Measurements from ENCODE around the gene DCTN3. TPM values are rescaled to one million over a fixed set of nuclear protein-coding genes. Genes with fewer than 3 reads are reported as not detected.

Gene DCTN3
- total RNA-seq, 3 donors from 2014 or later = 58.8 to 69.2 (median 64.2) TPM

GRCh38 chr9:34592895-34593601 lies 27.2 kb downstream of the DCTN3 start:
- ATAC-seq = no peak
- H3K36me3 Mint-ChIP-seq (ENCODE audit: insufficient read depth) = no peaks in the 10 kb centered on the region
- peak overlapping the region; percentile 21 for H3K4me3 Mint-ChIP-seq
- H3K9me3 Mint-ChIP-seq = no peaks in the 10 kb centered on the region
- peaks cover 65% of the 10 kb centered on the region for H3K27me3 Mint-ChIP-seq (ENCODE audit: low read depth)
- H3K4me1 Mint-ChIP-seq (ENCODE audit: low read depth) = peaks cover 31% of the 10 kb centered on the region
- DNase-seq = no peak

GRCh38 chr9:34591917-34592866 lies 28.1 kb downstream of the DCTN3 start:
- Mint-ChIP-seq H3K4me3 (peak overlapping the region; percentile 76), H3K4me1 (ENCODE audit: low read depth) (peaks cover 31% of the 10 kb centered on the region), H3K36me3 (ENCODE audit: insufficient read depth) (no peaks in the 10 kb centered on the region)

GRCh38 chr9:34591248-34591916 lies 28.9 kb downstream of the DCTN3 start:
- peak overlapping the region; percentile 76 for H3K4me3 Mint-ChIP-seq
- peaks cover 31% of the 10 kb centered on the region for H3K4me1 Mint-ChIP-seq (ENCODE audit: low read depth)
- no peaks in the 10 kb centered on the region for H3K36me3 Mint-ChIP-seq (ENCODE audit: insufficient read depth)
- ATAC-seq = peak; percentile 65 to 71
- peak; percentile 75 for DNase-seq
- H3K27me3 Mint-ChIP-seq (ENCODE audit: low read depth) = peaks cover 77% of the 10 kb centered on the region
- H3K9me3 Mint-ChIP-seq = no peaks in the 10 kb centered on the region

More at GRCh38 chr9:34591917-34592866, 28.1 kb downstream of the DCTN3 start:
- Mint-ChIP-seq H3K9me3 (no peaks in the 10 kb centered on the region), H3K27me3 (ENCODE audit: low read depth) (peaks cover 74% of the 10 kb centered on the region)
- DNase-seq (no peak), ATAC-seq (no peak)

GRCh38 chr9:34590381-34591247 lies 29.7 kb downstream of the DCTN3 start:
- peak; percentile 18 to 21 for ATAC-seq
- Mint-ChIP-seq H3K4me3 (peak overlapping the region; percentile 76), H3K9me3 (no peaks in the 10 kb centered on the region), H3K36me3 (ENCODE audit: insufficient read depth) (no peaks in the 10 kb centered on the region), H3K27me3 (ENCODE audit: low read depth) (peaks cover 80% of the 10 kb centered on the region), H3K4me1 (ENCODE audit: low read depth) (peaks cover 31% of the 10 kb centered on the region)
- DNase-seq = no peak

GRCh38 chr9:34589636-34590380 lies 30.5 kb downstream of the DCTN3 start, which contains the start of gene CNTFR:
Gene CNTFR, minus strand, starts transcription at chr9:34589724. Its CDS starts 20,743 bp downstream, at chr9:34568981.
- peaks cover 85% of the 10 kb centered on the region for H3K27me3 Mint-ChIP-seq (ENCODE audit: low read depth)
- peak within 1 kb of the TSS; percentile 76 for H3K4me3 Mint-ChIP-seq
- DNase-seq (no peak), ATAC-seq (peak; percentile 26 to 38)
- peaks cover 31% of the 10 kb centered on the region for H3K4me1 Mint-ChIP-seq (ENCODE audit: low read depth)
- no peaks in the 10 kb centered on the region for H3K9me3 Mint-ChIP-seq
- H3K36me3 Mint-ChIP-seq (ENCODE audit: insufficient read depth) = no peaks in the 10 kb centered on the region

- peaks cover 87% of the 10 kb centered on the region for H3K27me3 Mint-ChIP-seq (ENCODE audit: low read depth)
Observed at GRCh38 chr9:34588671-34589635, 31.3 kb downstream of the DCTN3 start.

GRCh38 chr9:34587271-34587670 lies 33.0 kb downstream of the DCTN3 start:
- Mint-ChIP-seq H3K36me3 (ENCODE audit: insufficient read depth) (no peaks in the 10 kb centered on the region), H3K27me3 (ENCODE audit: low read depth) (peaks cover 86% of the 10 kb centered on the region), H3K9me3 (no peaks in the 10 kb centered on the region), H3K4me3 (no peak overlapping the region), H3K4me1 (ENCODE audit: low read depth) (peaks cover 26% of the 10 kb centered on the region)
- ATAC-seq = peak in 1 of 2 donors; percentile 16
- no peak for DNase-seq

More at GRCh38 chr9:34588671-34589635, 31.3 kb downstream of the DCTN3 start:
- Mint-ChIP-seq H3K9me3 (no peaks in the 10 kb centered on the region), H3K36me3 (ENCODE audit: insufficient read depth) (no peaks in the 10 kb centered on the region), H3K4me3 (peak overlapping the region; percentile 66), H3K4me1 (ENCODE audit: low read depth) (peaks cover 31% of the 10 kb centered on the region)
- DNase-seq = no peak
- ATAC-seq = no peak

GRCh38 chr9:34585946-34586669 lies 34.2 kb downstream of the DCTN3 start:
- Mint-ChIP-seq H3K27me3 (ENCODE audit: low read depth) (peaks cover 83% of the 10 kb centered on the region), H3K9me3 (no peaks in the 10 kb centered on the region), H3K4me1 (ENCODE audit: low read depth) (peaks cover 20% of the 10 kb centered on the region), H3K36me3 (ENCODE audit: insufficient read depth) (no peaks in the 10 kb centered on the region), H3K4me3 (no peak overlapping the region)
- no peak for DNase-seq
- no peak for ATAC-seq

GRCh38 chr9:34584970-34585369 lies 35.3 kb downstream of the DCTN3 start:
- DNase-seq (no peak), ATAC-seq (no peak)
- Mint-ChIP-seq H3K27me3 (ENCODE audit: low read depth) (peaks cover 83% of the 10 kb centered on the region), H3K36me3 (ENCODE audit: insufficient read depth) (no peaks in the 10 kb centered on the region), H3K4me3 (no peak overlapping the region), H3K4me1 (ENCODE audit: low read depth) (peaks cover 11% of the 10 kb centered on the region), H3K9me3 (no peaks in the 10 kb centered on the region)

- peaks cover 2% of the 10 kb centered on the region for H3K4me1 Mint-ChIP-seq (ENCODE audit: low read depth)
- no peak for ATAC-seq
- peaks cover 81% of the 10 kb centered on the region for H3K27me3 Mint-ChIP-seq (ENCODE audit: low read depth)
- no peaks in the 10 kb centered on the region for H3K36me3 Mint-ChIP-seq (ENCODE audit: insufficient read depth)
- DNase-seq = no peak
- no peak overlapping the region for H3K4me3 Mint-ChIP-seq
- no peaks in the 10 kb centered on the region for H3K9me3 Mint-ChIP-seq
Observed at GRCh38 chr9:34582787-34583186, 37.5 kb downstream of the DCTN3 start.

GRCh38 chr9:34581318-34581717 lies 39.0 kb downstream of the DCTN3 start:
- ATAC-seq = no peak

More at GRCh38 chr9:34581318-34581717, 39.0 kb downstream of the DCTN3 start:
- Mint-ChIP-seq H3K4me3 (no peak overlapping the region), H3K27me3 (ENCODE audit: low read depth) (peaks cover 80% of the 10 kb centered on the region), H3K36me3 (ENCODE audit: insufficient read depth) (no peaks in the 10 kb centered on the region), H3K9me3 (no peaks in the 10 kb centered on the region), H3K4me1 (ENCODE audit: low read depth) (peaks cover 6% of the 10 kb centered on the region)
- DNase-seq = no peak
